Right hindlimb (tissue), 1 donor: ENCODE data around the gene MAP2.

Experiments used
- DNase-seq: peaks from one replicate; pipeline ENCODE4 v3.0.0-alpha.2; 2018

Gene MAP2

DNA sequence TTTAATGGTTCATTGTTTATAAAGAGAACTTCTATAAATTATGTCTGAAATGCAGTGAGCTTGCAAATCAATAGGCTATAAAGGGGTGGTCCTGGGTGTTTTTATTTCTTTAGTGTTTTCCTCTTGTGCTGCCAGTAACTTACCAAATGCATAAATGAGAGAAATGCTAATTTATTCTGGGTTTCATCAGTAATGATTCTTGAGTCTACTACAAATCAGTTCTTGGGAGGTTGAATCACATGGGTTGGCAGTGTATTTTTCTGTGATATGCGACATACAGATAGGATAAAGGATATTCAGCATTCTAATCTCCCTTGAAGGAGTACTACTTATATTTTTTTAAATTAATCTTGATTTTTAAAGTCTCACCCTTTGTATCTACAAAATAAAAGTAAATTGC is 177.7 kb downstream of the MAP2 start:
- no peak for DNase-seq

DNA sequence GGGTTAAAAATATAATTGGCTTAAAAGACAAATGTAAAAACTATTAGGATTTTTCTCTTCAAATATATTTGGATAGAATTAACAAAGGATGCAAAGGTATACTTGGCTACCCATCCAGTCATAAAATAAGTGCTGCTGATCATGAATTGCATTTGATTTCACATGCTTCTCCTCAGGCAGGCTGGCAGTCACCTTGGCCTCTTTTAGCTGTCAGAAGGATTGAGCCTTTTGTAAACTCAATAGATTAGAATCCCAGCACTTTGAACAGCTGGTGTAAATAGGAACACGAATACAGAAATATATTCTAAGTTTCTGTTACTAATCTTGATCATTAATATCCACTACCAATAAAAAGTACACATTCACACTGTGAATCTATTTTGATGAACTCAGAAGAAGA is 178.4 kb downstream of the MAP2 start:
- no peak for DNase-seq

DNA sequence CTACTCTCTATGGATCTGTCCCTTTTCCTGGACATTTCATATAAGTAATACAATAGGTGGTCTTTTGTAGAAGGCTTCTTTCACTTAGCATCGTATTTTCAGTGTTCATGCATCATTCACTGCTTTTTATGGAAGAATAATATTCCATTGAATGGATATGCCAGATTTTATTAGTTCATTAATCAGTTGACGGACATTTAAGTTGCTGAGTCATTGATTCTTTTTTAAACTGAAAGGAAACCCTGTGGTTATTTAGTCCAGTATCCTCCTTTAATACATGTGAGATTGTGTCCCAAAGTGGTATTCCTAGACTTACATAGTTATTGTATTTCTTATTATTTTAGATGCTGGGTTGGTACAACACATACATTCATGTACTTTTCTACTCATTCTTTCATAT is 185.7 kb downstream of the MAP2 start:
- no peak for DNase-seq

DNA sequence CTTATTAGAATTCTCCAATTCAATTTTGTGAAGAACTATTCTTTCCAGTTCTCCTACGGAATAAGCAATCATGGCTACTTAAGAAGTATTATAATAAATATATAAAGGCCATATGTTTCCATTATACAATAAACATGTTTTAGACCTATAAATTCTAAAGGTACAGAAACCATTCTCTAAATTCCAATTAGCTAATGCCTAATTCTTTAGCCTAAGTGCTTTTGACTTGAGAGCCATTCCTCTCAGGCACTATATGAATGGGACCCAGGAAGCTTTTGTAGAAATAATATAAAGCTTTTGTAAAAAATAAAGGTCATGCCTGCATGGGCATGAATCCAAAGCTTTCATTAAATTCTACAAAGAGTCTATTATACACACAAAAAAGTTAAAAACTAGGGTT is 186.8 kb downstream of the MAP2 start:
- no peak for DNase-seq

DNA sequence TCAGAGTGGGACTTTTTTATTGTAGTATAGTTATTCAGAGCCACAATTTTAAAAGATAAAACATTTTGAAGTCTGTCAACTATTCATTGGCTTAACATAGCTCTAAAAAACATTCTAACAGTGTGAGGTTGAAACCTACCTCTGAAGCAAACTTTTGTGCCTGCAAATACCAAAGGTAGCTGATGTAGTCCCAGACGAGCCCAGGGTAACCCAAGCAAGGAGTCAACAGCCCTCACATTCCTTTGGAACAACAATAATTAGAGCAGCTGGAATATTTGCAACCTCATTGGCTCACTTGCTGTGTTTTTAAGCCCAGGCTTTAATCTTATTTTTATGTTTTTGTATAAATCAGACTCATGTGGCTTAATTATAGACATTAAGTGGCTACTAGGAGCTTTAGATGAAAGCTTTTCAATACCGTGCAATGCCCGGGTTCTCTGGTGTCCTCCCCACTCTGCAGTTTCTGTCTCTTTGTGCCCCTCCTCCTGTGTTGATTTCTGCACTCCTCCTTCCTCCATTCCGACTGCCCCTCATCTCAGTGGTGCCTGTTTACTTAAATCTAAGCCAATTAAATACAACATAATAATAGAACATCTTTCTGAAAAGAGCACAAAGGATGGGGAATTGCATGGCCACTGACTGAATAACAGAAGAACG is 189.9 kb downstream of the MAP2 start:
- no peak for DNase-seq

DNA sequence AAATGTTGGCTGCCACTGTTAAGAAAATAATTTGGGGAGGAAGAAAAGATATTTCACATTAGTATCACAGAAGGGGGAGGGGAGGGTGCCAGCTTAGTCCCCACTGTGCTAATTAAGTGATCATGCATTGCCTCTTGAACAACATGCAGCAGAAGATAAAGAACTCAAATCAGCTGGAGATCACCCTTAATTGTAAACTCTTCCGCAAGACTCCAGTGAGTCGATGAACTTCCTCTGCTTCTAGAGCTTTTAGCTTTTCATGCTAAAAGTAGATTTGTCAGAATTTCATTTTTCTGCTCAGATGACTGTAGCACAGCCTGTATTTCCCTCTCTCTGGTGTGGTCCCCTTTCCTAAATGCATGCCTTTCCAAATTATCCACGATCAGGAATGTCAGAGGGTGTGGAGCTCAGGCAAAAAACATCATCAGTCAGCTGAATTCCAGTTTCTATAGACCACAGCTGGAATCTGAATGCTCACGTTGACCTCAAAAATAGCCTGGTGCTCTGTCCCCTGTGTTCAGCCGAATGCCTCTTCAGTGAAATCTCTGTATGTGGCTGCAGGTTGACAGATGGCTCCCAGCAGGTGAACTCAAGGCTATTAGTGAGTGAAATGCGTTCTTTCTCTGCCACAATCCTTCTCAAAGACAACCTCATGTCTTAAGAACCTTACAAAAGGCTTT is 191.0 kb downstream of the MAP2 start:
- DNase-seq: no peak

DNA sequence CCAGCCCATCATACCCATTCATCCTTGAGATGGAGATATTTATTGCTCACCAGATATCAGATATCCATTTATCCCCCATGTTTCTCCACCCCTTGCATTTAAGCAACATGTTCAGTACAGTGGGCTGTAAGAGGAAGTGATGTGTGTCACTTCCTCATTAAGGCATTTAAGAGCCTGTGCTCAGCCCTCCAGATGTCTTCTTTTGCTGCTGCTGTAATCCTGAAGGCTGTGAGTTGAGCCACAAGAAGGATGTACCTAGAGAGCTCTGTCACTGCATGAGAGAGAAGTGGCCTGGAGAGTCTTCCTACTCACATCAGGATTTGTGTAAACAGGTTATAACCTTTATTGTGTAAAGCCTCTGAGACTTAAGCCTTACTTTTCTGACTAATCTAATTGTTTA is 195.9 kb downstream of the MAP2 start:
- DNase-seq: no peak

DNA sequence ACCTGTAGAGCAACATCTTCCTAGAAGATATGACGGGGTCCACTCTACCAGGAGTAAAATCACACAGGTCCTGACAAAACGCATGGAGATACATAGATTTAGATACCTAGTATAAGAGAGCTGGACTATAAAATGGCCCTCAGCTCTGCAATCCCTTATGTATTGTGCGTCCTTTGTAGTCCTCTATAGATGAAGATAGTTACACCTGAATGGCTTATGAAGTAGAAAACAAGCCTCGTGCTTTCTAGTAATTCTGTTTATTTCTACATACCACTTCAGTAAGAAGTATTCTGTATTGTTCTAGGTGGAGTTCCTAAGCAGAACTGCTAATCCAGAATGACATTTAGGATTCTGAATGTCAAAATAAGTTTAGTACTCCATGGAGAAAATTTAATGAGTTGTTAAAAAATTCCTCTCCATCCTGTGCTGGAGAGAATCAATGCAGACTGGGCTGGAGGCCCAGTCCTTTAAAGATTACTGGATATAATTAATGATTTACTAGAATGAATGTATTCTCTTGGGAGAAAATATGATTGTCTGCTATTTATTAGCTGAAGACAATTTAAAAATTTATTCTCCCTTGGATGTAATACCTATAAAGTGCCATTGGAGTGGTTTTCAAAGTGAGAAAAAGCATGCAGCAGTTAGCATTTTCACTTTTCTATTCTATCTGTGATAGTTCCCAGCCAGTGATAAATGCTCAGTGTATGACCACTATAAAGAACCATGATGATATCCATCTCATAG is 200.5 kb downstream of the MAP2 start:
- DNase-seq: no peak

DNA sequence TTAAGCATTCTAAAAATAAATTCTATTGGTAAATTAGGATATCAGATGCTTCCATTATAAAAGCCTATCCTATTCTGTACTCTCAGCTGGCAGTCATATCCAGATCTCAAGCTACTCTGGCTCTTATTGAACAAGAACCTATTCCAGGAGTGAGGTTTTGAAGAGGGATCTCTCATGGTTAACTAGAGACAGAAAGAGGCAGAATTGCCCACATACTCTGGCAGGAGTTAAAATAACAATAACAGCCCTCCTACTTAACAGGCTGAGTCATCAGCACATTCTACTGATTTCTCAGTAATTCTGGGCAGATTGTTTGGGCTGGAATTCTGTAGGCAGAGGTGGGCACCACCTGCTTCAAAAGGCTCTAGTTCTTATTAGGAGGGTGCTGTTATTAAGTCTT is 205.8 kb downstream of the MAP2 start:
- DNase-seq: no peak

DNA sequence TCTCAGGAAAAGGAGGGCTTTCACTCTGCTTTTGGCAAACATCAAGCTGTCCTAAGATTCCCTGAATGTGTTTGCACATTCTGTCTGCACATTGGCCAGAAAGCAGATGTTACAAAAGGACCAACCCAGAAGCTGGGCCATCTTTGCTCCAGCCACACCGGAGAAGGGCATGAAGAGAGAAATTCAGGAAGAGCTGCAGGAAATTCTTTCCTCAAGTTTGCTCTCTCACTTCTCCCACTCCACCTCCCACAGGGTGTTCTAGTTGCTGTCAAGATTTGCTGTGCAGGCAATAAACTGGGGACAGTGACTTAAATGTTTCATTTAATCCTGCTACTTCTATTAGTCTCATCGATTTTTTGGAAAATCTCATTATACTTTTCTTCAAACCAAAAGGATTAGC is 210.1 kb downstream of the MAP2 start:
- no peak for DNase-seq

DNA sequence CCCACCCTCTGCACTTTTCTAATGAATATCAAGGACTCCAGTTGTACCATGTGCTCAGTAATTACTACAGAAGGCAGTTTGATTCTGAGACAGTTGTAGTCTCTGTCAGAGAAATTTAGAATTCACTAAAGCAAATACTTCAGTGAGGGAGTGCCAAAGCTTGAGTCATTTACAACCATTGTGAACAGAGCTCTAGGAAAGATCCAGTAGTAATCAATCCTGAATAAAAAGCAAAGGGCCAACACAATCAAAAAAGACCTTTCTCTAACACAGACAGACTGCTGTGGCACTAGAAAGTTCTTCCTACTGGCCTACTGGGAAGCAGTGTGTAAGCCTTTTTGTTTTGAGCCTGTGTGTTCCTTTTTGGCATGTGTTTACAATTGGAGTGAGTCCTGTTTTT is 212.2 kb downstream of the MAP2 start:
- no peak for DNase-seq

DNA sequence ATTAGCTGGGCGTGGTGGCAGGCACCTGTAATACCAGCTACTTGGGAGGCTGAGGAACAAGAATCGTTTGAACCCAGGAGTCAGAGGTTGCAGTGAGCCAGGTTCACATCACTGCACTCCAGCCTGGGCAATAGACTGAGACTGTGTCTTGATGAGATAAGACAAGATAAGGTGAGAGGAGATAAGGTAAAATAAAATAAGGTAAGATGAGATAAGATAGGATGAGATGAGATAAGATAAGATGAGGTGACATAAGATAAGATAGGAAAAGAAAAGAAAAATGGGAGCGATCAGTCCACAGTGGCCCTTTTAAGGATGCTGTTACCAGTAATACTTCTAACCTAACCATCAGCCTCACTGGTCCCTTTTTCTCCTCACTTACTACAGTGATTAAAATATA is 213.4 kb downstream of the MAP2 start:
- no peak for DNase-seq

DNA sequence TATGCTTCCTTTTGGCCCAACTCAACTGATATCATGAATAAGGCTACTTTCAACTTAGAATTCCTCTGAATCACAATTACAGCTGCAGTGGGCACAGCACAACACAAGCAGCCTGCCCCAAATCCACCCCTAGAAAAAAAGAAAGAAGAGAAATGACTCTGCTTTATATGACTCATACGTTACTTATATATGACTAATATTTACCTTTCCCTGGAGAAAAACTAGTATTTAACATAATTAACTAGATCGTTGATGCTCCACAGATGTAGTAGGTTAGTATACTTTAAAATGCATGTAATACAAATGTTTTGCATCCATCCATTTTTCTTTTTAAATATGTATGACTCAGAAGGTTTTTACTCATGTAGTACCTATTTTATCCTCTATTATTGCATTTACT is 214.5 kb downstream of the MAP2 start:
- no peak for DNase-seq

DNA sequence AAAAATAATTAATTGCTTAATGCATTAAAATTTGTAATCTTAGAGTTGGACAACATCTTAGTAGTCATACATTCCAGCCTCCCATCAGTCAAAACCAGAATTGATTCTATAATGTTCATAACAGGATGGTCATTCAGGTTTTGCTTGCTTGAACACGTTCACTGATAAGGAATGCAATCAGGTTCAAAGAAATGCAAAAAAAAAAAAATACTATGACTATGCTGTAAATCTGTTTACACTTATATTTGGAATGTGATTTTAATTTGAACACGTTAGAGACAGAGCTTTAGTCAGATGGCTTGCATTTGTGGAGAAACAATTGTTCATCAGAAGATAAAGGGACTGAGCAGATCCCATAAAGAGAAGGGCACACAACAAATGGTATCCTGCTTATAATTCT is 216.5 kb downstream of the MAP2 start:
- DNase-seq: no peak

DNA sequence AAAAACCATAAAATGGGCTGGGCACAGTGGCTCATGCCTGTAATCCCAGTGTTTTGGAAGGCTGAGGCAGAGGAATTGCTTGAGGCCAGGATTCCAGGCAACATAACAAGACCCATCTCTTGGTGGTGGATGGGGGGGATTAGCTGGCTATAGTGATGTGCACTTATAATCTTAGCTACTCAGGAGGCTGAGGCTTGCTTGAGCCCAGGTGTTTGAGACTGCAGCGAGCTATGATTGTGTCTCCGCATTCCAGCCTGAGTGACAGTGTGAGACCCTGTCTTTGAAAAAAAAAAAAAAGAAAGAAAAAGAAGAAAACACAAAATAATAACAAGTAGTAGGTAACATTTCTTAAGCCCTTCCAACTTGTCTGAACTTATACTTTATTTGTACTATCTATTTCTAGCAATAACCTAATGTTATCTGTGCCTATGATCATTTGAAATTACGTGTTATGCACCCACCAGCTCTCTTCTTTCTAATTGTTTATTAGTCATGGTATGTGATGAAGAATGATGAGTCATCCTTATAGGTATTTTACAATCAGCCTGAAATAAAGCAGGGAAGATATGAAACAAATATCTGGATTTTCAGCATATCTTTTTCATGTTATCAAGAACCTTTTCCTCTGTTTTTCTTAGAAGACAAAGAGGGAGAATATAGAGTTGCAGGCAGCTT is 218.4 kb downstream of the MAP2 start:
- no peak for DNase-seq

DNA sequence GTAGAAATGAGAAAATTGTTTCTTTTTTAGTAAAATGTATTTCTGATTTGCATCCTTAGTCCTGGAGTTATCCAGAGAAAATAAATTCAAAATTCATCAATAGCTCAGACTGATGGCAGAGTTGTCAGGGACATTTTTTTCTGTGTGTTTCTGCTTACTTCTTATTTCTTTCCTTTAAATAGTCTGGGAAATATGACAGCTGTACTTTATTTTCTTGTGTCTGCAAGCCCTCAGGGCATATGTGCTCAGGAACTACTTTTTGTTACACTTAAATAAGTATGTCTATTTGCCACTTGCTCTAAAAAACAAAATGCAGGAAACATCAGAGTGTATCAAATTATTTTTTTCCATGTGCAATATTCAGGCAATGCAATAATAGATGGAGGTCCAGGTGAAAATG is 221.0 kb downstream of the MAP2 start:
- DNase-seq: no peak

DNA sequence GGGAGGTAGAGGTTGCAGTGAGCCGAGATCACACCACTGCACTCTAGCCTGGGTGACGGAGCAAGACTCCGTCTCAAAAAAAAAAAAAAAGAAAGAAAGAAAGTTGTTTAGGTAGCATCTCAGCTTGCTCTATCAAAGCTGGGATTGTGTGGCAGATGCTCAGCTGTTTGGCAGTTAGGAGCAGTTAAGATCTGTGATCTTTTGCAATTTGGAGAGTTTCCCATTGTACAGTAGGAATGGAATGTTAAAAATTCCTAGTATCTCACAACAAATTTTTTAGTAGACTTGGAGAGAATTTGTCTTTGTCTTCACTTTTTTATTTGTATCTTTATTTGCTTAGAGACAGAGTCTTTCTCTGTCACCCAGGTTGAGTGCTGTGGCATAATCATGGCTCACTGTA is 224.9 kb downstream of the MAP2 start:
- DNase-seq: no peak

DNA sequence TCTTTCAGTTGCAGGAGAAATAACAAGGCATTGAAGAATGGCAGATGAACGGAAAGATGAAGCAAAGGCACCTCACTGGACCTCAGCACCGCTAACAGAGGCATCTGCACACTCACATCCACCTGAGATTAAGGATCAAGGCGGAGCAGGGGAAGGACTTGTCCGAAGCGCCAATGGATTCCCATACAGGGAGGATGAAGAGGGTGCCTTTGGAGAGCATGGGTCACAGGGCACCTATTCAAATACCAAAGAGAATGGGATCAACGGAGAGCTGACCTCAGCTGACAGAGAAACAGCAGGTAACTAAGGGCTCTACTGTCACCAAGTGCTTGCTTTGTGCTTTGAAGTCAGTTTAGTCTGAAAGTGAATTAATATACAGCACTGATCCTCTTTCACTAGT is 229.3 kb downstream of the MAP2 start:
- no peak for DNase-seq

DNA sequence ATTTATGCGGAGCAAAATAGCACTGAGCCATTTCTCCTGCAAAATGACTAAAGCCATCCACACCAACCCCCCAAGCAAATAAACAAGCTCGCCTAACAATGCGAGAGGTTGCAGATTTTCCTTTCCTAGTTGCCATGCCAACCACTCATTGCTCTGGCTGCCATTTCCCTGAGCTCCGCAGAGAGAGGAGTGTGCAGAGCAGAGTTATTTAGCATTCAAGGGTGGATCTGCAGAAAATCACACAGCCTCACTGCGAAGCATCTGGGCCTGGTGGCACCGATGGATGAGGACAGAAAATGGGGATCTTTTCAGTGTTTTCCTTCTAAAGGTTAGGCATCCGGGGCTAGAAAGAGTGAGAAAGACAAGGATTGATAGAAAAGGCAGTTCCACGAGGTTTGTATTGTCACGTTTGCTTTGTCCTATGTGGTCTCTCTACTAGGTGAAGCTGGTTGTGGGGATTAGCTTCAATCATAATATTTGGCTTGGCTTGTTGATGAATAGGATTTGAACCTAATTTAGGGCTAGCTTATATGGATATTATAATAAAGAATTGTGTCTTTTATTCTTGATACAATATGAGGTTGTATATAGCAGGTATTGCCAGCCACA is 237.5 kb downstream of the MAP2 start:
- DNase-seq: no peak

DNA sequence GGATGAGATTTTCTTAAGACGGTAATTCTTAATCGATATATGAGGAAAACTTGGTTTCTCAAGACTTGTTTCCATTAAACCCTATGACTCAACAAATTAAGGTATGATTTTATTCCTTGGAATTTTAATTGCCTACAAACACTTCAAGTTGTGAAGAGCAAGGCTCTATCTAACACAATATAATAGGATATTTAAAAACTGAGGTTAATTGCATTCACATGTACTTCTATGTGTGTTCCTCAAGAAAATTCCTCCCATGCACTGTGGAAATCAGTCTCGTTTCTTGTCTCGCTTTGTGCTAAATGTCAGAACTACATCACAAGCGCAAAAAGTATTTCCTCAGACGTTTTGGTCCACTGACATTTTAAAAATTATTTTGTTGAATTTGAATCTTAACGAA is 238.2 kb downstream of the MAP2 start:
- no peak for DNase-seq

DNA sequence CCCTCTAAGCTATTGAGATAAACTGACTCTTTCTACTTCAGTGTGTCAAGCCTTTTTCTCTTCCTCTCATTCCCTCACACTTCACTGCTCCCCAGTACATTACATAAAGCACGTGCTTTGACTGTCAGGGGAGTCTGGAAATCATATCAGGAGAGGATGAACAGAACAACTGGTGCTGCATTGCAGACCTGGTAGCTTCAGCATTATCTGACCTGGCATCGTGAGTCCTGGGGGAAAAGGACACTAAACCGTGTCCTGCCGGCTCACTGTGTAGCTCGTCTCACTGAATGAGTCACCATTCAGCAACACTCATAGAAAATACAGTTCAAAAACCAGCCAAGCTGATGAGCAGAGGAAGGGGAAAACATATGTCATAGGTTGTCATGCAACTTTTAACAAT is 239.3 kb downstream of the MAP2 start:
- no peak for DNase-seq

DNA sequence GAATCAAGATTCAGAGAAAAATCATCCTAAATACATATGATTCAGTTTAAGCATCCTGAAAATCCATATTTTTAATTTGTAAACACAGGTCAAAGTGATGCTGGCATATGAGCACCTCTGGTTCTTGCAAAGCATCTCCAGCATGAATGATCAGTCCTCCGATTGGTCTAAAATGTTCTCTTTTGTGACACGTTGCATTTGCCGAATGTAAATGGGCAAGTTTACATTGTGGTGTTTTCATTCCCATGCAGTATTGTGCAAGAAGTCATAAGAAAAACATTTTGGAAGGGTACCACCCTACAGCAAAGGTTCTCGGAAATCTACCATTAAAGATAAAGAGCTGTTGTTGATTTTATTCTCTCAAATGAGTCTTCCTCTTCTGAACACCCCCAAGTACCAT is 239.8 kb downstream of the MAP2 start:
- no peak for DNase-seq

DNA sequence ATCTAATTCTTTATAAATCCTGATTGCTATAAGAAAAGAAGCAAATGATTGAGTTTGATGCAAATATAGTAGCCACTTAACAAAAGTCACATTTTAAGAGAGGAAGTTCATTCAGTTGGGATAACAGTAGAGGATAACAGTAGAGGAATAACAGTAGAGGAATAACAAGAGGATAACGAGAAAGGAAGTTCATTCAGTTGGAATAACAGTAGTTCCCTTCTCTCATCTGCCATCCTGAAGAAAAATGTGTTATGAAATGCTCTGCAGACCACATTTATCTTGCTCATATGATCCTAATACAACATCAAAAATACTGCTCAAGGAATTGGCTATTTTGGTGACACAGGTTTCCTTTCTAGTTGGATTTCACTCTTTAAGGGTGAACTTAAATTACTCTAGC is 242.4 kb downstream of the MAP2 start:
- no peak for DNase-seq
